Measurements from ENCODE around the gene LEP. TPM values are rescaled to one million over a fixed set of nuclear protein-coding genes. Genes with fewer than 3 reads are reported as not detected.

The LEP gene
- total and polyA plus RNA-seq, 2 of the 8 experiments (the other 6 are each of a cell fraction or from before 2014, with no cell fraction given): not detected

DNA sequence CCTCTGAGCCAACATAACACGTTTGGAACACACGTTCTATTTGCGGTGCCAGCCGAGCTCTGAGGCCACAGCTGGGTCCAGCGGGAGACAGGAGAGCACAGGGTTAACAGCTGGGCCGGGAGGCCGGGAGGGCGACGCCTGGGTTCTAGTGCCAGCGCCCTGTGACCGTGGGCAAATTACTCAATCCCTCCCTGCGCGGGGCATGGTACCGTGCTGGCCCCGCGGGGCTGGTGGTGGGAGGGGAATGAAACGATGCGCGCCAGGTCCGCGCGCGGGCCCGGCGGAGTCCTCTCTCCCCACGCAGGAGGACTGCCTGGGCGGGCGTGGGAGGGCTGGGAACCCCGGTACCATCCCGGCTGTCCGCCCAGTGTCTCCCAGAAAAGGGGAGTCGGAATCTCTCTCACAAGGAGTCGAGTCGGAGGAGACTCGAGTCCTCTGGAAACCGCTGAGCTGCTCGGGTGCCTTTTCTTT, 30.4 kb downstream of the LEP start:
- CTCF ChIA-PET (ENCODE audit: partially characterized antibody): interaction anchor here (0.8 to 2.1 kb wide), 6 partner anchors 10 to 80 kb away, joined by 3 to 8 read pairs (median 3); no protein-coding TSS in a partner anchor
- no peak overlapping the region for H3K27ac ChIP-seq (ENCODE audit: low read depth, low read length)
- FAIRE-seq: no peak
- TF ChIP-seq, protein P1, sequence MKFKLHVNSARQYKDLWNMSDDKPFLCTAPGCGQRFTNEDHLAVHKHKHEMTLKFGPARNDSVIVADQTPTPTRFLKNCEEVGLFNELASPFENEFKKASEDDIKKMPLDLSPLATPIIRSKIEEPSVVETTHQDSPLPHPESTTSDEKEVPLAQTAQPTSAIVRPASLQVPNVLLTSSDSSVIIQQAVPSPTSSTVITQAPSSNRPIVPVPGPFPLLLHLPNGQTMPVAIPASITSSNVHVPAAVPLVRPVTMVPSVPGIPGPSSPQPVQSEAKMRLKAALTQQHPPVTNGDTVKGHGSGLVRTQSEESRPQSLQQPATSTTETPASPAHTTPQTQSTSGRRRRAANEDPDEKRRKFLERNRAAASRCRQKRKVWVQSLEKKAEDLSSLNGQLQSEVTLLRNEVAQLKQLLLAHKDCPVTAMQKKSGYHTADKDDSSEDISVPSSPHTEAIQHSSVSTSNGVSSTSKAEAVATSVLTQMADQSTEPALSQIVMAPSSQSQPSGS (IDR thresholded peaks at IDR 0.05; ENCODE audit: low read length): no peak
- no peak for TF ChIP-seq CTBP2 (IDR thresholded peaks at IDR 0.05; ENCODE audit: borderline replicate concordance, insufficient read depth, insufficient read length, low read length)
- TF ChIP-seq, protein P2, sequence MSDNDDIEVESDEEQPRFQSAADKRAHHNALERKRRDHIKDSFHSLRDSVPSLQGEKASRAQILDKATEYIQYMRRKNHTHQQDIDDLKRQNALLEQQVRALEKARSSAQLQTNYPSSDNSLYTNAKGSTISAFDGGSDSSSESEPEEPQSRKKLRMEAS (IDR thresholded peaks at IDR 0.05): no peak
- TF ChIP-seq SRF (IDR thresholded peaks at IDR 0.05; ENCODE audit: low read depth, low read length): no peak
- TF ChIP-seq ZNF274 (IDR thresholded peaks at IDR 0.05; ENCODE audit: borderline replicate concordance, extremely low read depth, low read length): no peak
- TF ChIP-seq KDM5A (IDR thresholded peaks at IDR 0.05; ENCODE audit: low read length): no peak
- no peak for TF ChIP-seq NRF1 (IDR thresholded peaks at IDR 0.05; ENCODE audit: low read depth, low read length)
- TF ChIP-seq HDAC6 (IDR thresholded peaks at IDR 0.05; ENCODE audit: low read depth, low read length): no peak
- TF ChIP-seq ASH2L (IDR thresholded peaks at IDR 0.05; ENCODE audit: low read length): no peak

More for the DNA sequence above, 30.4 kb downstream of the LEP start:
- H3K4me2 ChIP-seq (ENCODE audit: insufficient read depth in 1 of 2, low read depth in 2 of 2, low read length in 2 of 2): peak overlapping the region; percentile 6 to 33; a peak in 1 of 4 replicates
- H3K9ac ChIP-seq (replicated peaks in 1 of 4; ENCODE audit: extremely low read depth in 1 of 4, low read depth in 3 of 4, low read length in 3 of 4): no peak overlapping the region
- no peak overlapping the region for H3K4ac ChIP-seq (replicated peaks; ENCODE audit: insufficient read length, low read depth, low read length)
- no peak overlapping the region for H2BK120ac ChIP-seq (replicated peaks; ENCODE audit: low read depth, low read length)
- peak overlapping the region; percentile 78; the same call in 1 of the 2 replicates for H2BK5ac ChIP-seq (ENCODE audit: low read depth, low read length)
- DNase-seq (ENCODE audit: low read depth in 1 of 2, low spot score in 2 of 2): no peak
- peak overlapping the region in 2 of 4 experiments; percentile 3 to 11; a peak in 2 of 8 replicates for H3K4me3 ChIP-seq (ENCODE audit: extremely low read depth in 1 of 4, insufficient read depth in 2 of 4, low read depth in 3 of 4, low read length in 4 of 4)
- no peaks in the 10 kb centered on the region for H3K9me3 ChIP-seq (ENCODE audit: insufficient read depth in 2 of 2, low read depth in 1 of 2, low read length in 1 of 2)
- peak overlapping the region; percentile 73; the same call in 1 of the 2 replicates for H4K8ac ChIP-seq (ENCODE audit: extremely low read depth, insufficient read depth, low read length)
- no peaks in the 10 kb centered on the region for H3K23me2 ChIP-seq (ENCODE audit: low read depth, low read length)
- no peaks in the 10 kb centered on the region for H4K20me1 ChIP-seq (replicated peaks in 1 of 2; ENCODE audit: control insufficient read depth in 1 of 2, insufficient read depth in 2 of 2, low read length in 2 of 2)
- no peak overlapping the region for H3K14ac ChIP-seq (ENCODE audit: insufficient read length)
- peak overlapping the region; percentile 67 for H4K91ac ChIP-seq (replicated peaks; ENCODE audit: insufficient read length, low read length)
- no peak overlapping the region; the same call in 1 of the 2 replicates for H2BK15ac ChIP-seq (ENCODE audit: low read length)
- H3K79me2 ChIP-seq (ENCODE audit: control insufficient read depth in 1 of 2, insufficient read depth in 2 of 2, low read length in 2 of 2): no peaks in the 10 kb centered on the region
- 88% methylated on average over 26 of the region's 37 CpGs; no CpG with 5 or more reads in 1 of the 2 experiments for WGBS, 2 experiments (ENCODE audit: extremely low coverage in 1 of 2, insufficient coverage in 1 of 2, insufficient read length in 1 of 2, insufficient replicate concordance in 2 of 2, low coverage in 1 of 2, low lambda C conversion rate in 2 of 2, missing lambda C conversion rate in 1 of 2)
- H3K18ac ChIP-seq (ENCODE audit: extremely low read depth, low read length): peak overlapping the region; percentile 51; the same call in 1 of the 2 replicates
- no peaks in the 10 kb centered on the region for H3K79me1 ChIP-seq (ENCODE audit: low read depth, low read length)
- H4K5ac ChIP-seq (ENCODE audit: insufficient read length, low read depth, low read length): no peak overlapping the region
- POLR2A ChIA-PET (ENCODE audit: partially characterized antibody): interaction anchor here (3.8 kb wide), 1 partner anchor 29 kb away, joined by 25 read pairs; no protein-coding TSS in a partner anchor
- H3K56ac ChIP-seq (replicated peaks; ENCODE audit: insufficient read length, low read depth, low read length): no peak overlapping the region
- no peaks in the 10 kb centered on the region for H3K36me3 ChIP-seq (ENCODE audit: control insufficient read depth in 2 of 4, insufficient read depth in 4 of 4, low read length in 3 of 4)
- no peak overlapping the region for H2AFZ ChIP-seq (ENCODE audit: low read length)
- no peak overlapping the region for H2AK5ac ChIP-seq (ENCODE audit: low read depth, low read length)
- no peak overlapping the region for H3K23ac ChIP-seq (ENCODE audit: insufficient read length)
- H2BK20ac ChIP-seq (ENCODE audit: low read length): peak overlapping the region; percentile 86; the same call in 1 of the 2 replicates
- H2BK12ac ChIP-seq (ENCODE audit: low read depth, low read length): peak overlapping the region; percentile 82; the same call in 1 of the 2 replicates
- peaks cover 6 to 29% (median 22%) of the 10 kb centered on the region in 4 experiments for H3K4me1 ChIP-seq (replicated peaks in 1 of 4; ENCODE audit: control insufficient read depth in 3 of 4, insufficient read depth in 4 of 4, low read length in 3 of 4)
- peaks cover 0 to 4% (median 1%) of the 10 kb centered on the region in 4 experiments; a peak in 2 of 7 replicates for H3K27me3 ChIP-seq (replicated peaks in 1 of 4; ENCODE audit: control insufficient read depth in 3 of 4, extremely low read depth in 1 of 4, insufficient read depth in 3 of 4, low read length in 3 of 4)
